CD4-positive, alpha-beta T cell treated with Interleukin-15 for 4 hours (primary cell): ENCODE data around the gene USP10.

Experiments
- DNase-seq: peaks from one replicate; pipeline ENCODE4 v3.0.0-alpha.2; 2020; ENCODE audit warnings: low spot score

The USP10 gene

GRCh38 chr16:84751241-84751640 lies 51.4 kb downstream of the USP10 start:
- DNase-seq: no peak

GRCh38 chr16:84751947-84752346 lies 52.1 kb downstream of the USP10 start:
- peak; percentile 43 for DNase-seq

GRCh38 chr16:84752600-84752999 lies 52.8 kb downstream of the USP10 start:
- DNase-seq: no peak

GRCh38 chr16:84753412-84754326 lies 53.9 kb downstream of the USP10 start:
- no peak for DNase-seq

- peak; percentile 91 for DNase-seq
Observed at GRCh38 chr16:84754353-84754856, 54.6 kb downstream of the USP10 start.

- no peak for DNase-seq
Observed at GRCh38 chr16:84754956-84755672, 55.3 kb downstream of the USP10 start.

- no peak for DNase-seq
Observed at GRCh38 chr16:84756830-84757229, 57.0 kb downstream of the USP10 start.

- DNase-seq: no peak
Observed at GRCh38 chr16:84758627-84759026, 58.8 kb downstream of the USP10 start.

- peak; percentile 65 for DNase-seq
Observed at GRCh38 chr16:84759061-84759460, 59.3 kb downstream of the USP10 start.

GRCh38 chr16:84759906-84760305 lies 60.1 kb downstream of the USP10 start:
- no peak for DNase-seq

GRCh38 chr16:84761448-84762368 lies 61.9 kb downstream of the USP10 start:
- no peak for DNase-seq

- DNase-seq: no peak
Observed at GRCh38 chr16:84763164-84763563, 63.4 kb downstream of the USP10 start.

GRCh38 chr16:84763629-84764028 lies 63.8 kb downstream of the USP10 start:
- no peak for DNase-seq

GRCh38 chr16:84764970-84765369 lies 65.2 kb downstream of the USP10 start:
- DNase-seq: no peak

- peak; percentile 37 for DNase-seq
Observed at GRCh38 chr16:84765616-84766580, 66.1 kb downstream of the USP10 start.

GRCh38 chr16:84766978-84767773 lies 67.4 kb downstream of the USP10 start:
- DNase-seq: peak; percentile 49

GRCh38 chr16:84768061-84768807 lies 68.4 kb downstream of the USP10 start:
- DNase-seq: no peak

GRCh38 chr16:84768808-84769197 lies 69.0 kb downstream of the USP10 start:
- DNase-seq: no peak

- DNase-seq: no peak
Observed at GRCh38 chr16:84769416-84769815, 69.6 kb downstream of the USP10 start.
